Measurements from ENCODE around the gene CA6.
"Not testable (repeated sequence)": the region's sequence is repeated elsewhere in the genome, so short reads cannot be mapped to it uniquely, and the experiment has no call there.

CA6 gene

GRCh38 chr1:8926707-8927694, 18.7 kb upstream of the CA6 start:
- DNase-seq (no peak), ATAC-seq (peak; percentile 17)

DNA sequence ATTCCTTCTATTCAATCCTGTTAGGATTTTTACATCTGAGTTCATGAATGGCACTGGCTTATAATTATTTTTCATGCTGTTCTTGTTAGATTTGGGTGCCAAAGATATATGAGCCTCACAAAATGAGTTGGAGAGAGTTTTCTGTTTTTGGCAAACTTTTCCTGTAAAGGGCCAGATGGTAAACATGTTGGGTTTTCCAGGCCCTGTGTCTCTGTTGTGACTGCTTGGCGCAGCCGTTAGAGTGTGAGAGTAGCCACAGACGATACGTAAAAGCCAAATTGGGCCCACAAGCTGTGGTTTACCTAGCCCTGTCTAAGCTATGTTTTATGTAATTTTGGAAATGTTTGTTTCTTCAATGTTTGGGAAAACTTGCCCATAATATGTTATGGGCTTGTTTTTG, 15.6 kb upstream of the CA6 start:
- ATAC-seq: no peak
- no peak for DNase-seq

GRCh38 chr1:8937051-8937450, 8.6 kb upstream of the CA6 start:
- not testable (repeated sequence) for ATAC-seq, DNase-seq

- no peak for DNase-seq
- ATAC-seq: no peak
Observed at GRCh38 chr1:8937701-8938100, 8.0 kb upstream of the CA6 start.

- DNase-seq (no peak), ATAC-seq (peak; percentile 13)
Observed at GRCh38 chr1:8938232-8938999, 7.3 kb upstream of the CA6 start.

GRCh38 chr1:8939000-8939265, 6.7 kb upstream of the CA6 start:
- no peak for DNase-seq
- ATAC-seq: no peak

GRCh38 chr1:8939362-8939995, 6.2 kb upstream of the CA6 start:
- no peak for DNase-seq

DNA sequence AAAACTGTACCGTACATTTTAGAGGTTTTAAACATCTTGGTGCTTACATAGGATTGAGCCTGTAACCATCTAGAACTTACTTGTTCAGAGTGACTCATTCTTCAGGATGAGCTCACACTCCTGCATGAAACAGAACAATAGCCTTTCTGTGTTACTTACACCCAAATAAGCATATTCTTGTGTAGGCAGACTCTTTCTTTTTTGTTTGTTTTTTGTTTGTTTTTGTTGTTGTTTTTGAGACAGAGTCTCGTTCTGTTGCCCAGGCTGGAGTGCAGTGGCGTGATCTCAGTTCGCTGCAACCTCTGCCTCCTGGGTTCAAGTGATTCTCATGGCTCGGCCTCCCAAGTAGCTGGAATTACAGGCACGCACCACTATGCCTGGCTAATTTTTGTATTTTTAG, 3.8 kb upstream of the CA6 start:
- no peak for ATAC-seq
- DNase-seq: no peak

More at GRCh38 chr1:8939362-8939995, 6.2 kb upstream of the CA6 start:
- no peak for ATAC-seq

GRCh38 chr1:8943498-8944405, 1.9 kb upstream of the CA6 start:
- DNase-seq (no peak), ATAC-seq (peak; percentile 4)

- no peak for ATAC-seq
- DNase-seq: no peak
Observed at GRCh38 chr1:8947127-8947691, 1.5 kb downstream of the CA6 start.

DNA sequence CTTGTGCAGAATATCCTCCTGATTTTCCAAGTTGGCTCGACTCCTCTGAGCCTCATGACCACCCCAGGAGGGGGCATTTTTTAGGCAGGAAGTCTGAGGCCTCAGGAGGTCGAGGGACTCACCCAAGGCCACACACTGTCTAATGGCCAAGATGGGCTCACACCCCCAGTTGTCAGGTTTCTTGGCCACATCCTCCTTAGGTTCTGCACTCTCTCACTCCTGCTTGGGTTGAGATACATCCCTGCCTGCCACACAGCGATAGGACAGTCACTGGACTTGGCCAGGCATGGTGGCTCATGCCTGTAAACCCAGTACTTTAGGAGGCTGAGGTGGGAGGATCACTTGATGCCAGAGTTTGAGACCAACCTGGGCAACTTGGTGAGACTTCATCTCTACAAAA, 4.6 kb downstream of the CA6 start:
- no peak for ATAC-seq
- DNase-seq: no peak

GRCh38 chr1:8951231-8951630, 5.6 kb downstream of the CA6 start:
- DNase-seq (no peak), ATAC-seq (no peak)

DNA sequence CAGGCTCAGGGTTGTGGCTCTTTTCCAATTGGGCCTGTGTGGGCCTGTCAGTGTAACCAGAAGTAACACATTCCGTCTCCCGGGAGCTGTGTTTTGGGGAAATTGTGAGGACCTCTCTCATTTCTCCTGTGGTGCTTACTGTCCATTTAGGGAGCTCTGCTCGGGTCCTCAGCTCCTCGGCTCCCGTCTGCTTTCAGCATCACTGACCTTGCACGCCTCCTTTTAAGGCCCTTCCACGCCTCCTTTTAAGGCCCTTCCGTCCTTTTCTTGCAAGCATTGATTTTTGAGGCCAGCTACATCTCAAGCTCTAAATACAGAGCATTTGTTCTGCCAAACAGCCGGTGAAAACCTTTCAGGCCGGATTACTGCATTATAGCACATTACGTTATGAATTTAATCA, 9.7 kb downstream of the CA6 start:
- ATAC-seq: no peak
- DNase-seq: no peak

GRCh38 chr1:8956461-8957349, 11.0 kb downstream of the CA6 start:
- DNase-seq (no peak), ATAC-seq (no peak)

- ATAC-seq: peak; percentile 60
- DNase-seq: peak; percentile 77
Observed at GRCh38 chr1:8962812-8963530, 17.3 kb downstream of the CA6 start.

DNA sequence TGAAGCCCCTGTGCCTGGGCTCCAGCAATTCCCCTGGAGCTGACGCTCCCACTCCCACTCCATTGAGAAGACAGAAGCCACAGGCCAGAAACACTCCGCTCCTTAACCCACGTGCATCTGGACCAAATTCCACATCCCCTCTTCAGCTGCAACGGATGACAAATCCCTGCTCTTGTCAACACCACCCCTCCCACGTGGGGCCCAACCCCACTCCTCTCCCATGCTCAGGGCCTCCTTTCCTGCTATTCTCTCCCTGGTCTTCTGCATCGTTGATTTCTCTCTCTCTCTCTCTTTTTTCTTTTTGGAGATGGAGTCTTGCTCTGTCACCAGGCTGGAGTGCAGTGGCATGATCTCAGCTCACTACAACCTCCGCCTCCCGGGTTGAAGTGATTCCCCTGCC, 18.3 kb downstream of the CA6 start:
- ATAC-seq: no peak
- DNase-seq: no peak

DNA sequence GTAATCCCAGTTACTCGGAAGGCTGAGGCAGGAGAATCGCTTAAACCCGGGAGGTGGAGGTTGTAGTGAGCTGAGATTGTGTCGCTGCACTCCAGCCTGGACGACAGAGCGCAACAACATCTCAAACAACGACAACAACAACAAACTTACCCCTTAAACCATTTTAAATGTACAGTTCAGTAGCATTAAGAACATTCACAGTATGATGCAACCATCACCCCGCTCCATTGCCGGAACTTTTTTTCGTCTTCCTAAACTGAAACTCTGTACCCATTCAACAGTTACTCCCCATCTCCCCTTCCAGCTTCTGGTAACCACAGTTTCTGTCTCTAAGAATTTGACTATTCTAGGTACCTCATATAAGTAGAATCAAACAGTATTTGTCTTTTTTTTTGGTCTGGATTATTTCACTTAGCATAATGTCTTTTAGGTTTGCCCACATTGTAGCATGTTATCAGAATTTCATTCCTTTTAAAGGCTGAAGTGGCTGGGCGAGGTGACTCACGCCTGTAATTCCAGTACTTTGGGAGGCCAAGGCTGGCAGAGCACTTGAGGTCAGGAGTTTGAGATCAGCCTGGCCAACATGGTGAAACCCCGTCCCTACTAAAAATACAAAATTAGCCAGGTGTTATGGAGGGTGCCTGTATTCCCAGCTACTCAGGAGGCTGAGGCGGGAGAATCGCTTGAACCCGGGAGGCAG, 19.6 kb downstream of the CA6 start:
- ATAC-seq (peak; percentile 3), DNase-seq (no peak)

DNA sequence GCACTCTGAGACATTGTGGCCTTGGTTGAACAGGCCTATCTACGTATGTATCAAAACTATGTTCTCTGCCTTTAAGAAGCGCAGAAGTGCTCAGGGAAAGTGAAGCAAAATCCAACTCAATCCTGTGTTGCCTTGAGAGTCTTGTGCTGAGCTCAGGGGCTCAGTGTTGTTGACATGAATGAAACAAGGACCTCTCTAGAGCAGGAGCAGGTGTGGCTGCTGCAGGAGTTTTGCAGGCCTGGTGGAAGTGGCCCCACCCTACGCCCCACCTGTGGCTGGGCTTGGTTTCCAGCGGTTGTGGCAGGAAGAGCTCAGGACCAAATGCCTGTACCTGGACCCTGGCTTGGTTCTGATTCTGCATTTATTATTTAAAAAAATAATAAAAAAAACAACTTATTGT, 20.9 kb downstream of the CA6 start:
- no peak for ATAC-seq
- no peak for DNase-seq

DNA sequence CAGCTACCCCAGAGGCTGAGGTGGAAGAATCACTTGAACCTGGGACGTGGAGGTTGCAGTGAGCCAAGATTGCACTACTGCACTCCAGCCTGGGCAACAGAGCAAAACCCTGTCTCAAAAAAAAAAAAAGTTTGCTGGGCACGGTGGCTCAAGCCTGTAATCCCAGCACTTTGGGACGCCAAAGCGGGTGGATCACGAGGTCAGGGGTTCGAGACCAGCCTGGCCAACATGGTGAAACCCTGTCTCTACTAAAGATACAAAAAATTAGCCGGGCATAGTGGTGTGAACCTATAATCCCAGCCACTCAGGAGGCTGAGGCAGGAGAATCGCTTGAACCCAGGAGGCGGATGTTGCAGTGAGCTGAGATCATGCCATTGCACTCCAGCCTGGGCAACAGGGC, 23.2 kb downstream of the CA6 start:
- not testable (repeated sequence) for DNase-seq

More for the DNA sequence above, 23.2 kb downstream of the CA6 start:
- not testable (repeated sequence) for ATAC-seq

Data from stimulated activated naive CD8-positive, alpha-beta T cell treated with anti-CD3 and anti-CD28 coated beads, Interleukin-15, Interleukin-2, amounts not matched to agents 100 U/mL and 50 U/mL, for 24 hours (primary cell).